Bronchial epithelial cell (primary cell): Measurements from ENCODE around the gene TXK. TPM values are rescaled to one million over a fixed set of nuclear protein-coding genes. Genes with fewer than 3 reads are reported as not detected.
"Not testable (repeated sequence)": the region's sequence is repeated elsewhere in the genome, so short reads cannot be mapped to it uniquely, and the experiment has no call there.

Experiments used
- DNase-seq: peaks from one replicate; pipeline ENCODE4 v3.0.0-alpha.2; 2010; ENCODE audit warnings: low read depth
- FAIRE-seq: peaks from 2 replicates; lab custom pipeline; 2011; peaks lifted over from hg19 to GRCh38; lab: Jason Lieb, UNC
- H3K27me3 ChIP-seq: 2 replicates; pipeline ENCODE4 v1.5.1; 2011; ENCODE audit warnings: low read length; ENCODE audit not compliant: control insufficient read depth, insufficient read depth
- H3K36me3 ChIP-seq: 2 replicates; pipeline ENCODE4 v1.5.1; 2011; ENCODE audit warnings: low read length; ENCODE audit not compliant: control insufficient read depth, insufficient read depth
- H3K4me3 ChIP-seq: 2 replicates; pipeline ENCODE4 v1.5.1; 2011; ENCODE audit warnings: mild to moderate bottlenecking, low read depth, low read length, control low read depth
- total RNA-seq: library from RNA; depleted of rRNA; stranded (reverse); fragments of >200 nt; gene quantifications from 2 replicates; pipeline ENCODE4 v1.2.1, GENCODE V29; 2014
- TF ChIP-seq, protein P1 (sequence below): IDR thresholded peaks from 2 replicates; pipeline ENCODE4 v1.5.1; 2011; ENCODE audit warnings: mild to moderate bottlenecking, moderate library complexity, low read length, control low read depth, inconsistent platforms; ENCODE audit not compliant: insufficient read depth, severe bottlenecking

The TXK gene
- total RNA-seq, 1 donor from 2014 or later = under 0.01 TPM

DNA sequence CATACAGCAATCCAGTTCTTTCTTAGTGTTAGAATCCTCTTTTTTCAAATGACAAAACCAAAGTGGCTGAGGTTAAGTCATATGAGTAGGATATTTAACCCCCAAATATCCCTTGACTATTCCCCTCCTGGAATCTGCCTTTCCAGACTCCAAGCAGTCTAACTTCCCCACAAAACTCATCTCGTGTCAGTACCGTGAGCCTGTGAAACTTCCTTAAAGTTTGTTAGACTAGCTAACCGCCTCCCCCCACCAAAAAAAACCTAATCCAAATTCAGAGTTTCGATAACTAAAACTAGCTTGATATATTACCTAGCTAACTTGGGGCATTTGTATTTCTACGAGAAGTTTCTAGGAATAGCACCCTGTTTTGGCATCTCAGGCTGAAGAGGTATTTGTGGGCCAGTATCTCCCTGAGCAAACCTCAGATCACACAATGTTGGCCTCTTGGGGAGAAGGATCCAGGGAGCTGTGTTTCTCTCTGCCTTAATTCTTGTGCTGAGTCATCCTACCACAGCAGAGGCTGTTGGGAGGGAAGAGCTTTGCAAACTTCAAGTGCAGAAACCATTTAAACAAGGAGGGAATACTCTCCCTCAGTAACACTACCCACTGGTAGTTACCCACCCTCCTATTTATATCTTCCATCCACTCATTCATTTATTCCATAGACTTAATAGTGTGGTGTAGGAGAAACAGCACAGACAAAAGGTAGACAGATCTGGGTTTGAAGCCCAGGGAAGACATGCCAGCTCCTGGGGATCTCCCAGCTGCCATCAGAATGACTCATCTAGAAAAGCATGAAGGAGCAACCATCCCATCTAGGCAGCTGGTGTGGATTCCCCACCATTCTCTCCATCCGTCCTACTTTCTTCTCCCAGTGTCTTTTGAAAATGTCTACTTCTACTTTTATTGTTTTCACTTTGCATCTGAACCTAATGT, 39.3 kb upstream of the TXK start:
- no peaks in the 10 kb centered on the region for H3K27me3 ChIP-seq
- H3K4me3 ChIP-seq = no peak overlapping the region
- DNase-seq (peak; percentile 75), FAIRE-seq (no peak)
- H3K36me3 ChIP-seq = no peaks in the 10 kb centered on the region
- TF ChIP-seq, protein P1, sequence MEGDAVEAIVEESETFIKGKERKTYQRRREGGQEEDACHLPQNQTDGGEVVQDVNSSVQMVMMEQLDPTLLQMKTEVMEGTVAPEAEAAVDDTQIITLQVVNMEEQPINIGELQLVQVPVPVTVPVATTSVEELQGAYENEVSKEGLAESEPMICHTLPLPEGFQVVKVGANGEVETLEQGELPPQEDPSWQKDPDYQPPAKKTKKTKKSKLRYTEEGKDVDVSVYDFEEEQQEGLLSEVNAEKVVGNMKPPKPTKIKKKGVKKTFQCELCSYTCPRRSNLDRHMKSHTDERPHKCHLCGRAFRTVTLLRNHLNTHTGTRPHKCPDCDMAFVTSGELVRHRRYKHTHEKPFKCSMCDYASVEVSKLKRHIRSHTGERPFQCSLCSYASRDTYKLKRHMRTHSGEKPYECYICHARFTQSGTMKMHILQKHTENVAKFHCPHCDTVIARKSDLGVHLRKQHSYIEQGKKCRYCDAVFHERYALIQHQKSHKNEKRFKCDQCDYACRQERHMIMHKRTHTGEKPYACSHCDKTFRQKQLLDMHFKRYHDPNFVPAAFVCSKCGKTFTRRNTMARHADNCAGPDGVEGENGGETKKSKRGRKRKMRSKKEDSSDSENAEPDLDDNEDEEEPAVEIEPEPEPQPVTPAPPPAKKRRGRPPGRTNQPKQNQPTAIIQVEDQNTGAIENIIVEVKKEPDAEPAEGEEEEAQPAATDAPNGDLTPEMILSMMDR = no peak

DNA sequence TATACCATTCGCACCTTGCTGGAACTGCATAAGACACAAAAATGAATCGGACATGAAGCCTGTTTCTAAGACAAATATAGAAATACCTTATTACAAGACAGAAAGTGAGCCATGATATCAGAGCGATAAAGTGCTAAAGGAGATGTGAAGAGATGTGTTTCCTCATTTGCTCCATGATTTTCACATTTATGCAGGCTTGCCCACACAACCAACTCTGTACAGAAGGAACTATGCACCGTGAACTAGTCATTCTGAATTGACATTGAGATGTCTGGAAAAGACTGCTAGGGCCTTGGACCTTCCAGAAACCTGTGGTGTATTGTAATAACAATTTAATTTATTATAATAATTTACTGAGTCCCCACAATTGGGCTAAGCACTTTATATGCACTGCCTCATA, 38.6 kb upstream of the TXK start:
- no peak overlapping the region for H3K4me3 ChIP-seq
- H3K27me3 ChIP-seq = no peaks in the 10 kb centered on the region
- DNase-seq = no peak
- TF ChIP-seq, protein P1 = no peak
- H3K36me3 ChIP-seq = no peaks in the 10 kb centered on the region
- no peak for FAIRE-seq

DNA sequence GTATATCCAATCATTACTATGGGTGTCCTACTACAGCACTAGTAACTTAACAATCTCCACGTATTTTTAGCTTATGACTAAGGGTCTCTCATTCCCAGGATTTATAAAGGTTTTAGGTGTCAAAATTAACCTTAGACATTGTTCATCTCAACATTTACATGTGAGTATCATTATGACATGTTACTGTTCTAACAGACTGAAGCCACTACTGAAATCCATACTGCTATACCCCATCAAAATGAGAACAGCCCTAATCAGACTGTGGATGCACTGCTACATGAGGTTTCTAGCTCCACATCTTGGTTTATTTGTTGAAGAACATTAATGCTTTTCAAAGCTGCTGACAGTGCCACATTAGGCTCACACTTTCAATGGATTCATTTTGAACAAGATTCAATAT, 35.6 kb upstream of the TXK start:
- FAIRE-seq (no peak), DNase-seq (no peak)
- Histone ChIP-seq H3K4me3 (no peak overlapping the region), H3K27me3 (no peaks in the 10 kb centered on the region), H3K36me3 (no peaks in the 10 kb centered on the region)
- TF ChIP-seq, protein P1 = no peak

DNA sequence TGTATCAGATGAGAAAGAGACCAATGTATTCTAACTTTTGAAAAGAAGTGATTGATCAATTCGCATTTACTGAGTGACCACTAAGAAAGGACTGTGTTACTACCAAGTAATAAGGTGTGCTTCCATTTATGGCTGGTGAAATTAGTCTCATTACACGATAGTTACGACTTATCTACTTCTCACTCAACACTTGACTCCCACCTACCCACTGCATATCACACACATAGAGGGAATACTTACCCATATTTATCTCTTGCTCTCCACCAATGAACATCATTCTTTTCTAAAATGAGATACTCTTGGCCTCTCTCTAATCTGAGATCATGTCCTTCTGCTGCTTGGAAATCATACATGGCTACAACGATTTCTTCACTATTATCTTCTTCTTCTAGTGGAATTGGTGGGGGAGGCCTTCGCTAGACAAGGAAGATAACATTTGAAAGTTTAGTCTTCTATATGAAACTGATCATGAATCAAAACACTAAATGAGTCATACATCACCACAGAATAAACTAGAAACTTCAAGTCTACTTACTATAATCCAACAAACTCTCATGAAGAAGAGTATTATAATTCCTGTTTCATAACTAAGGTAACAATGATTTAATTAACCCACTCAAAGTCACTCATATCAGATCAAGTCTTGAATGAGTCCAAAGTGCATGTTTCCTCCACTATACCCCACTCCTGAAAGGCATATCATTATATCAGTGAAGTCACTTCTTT, 33.7 kb upstream of the TXK start:
- no peak for FAIRE-seq
- Histone ChIP-seq H3K27me3 (no peaks in the 10 kb centered on the region), H3K36me3 (no peaks in the 10 kb centered on the region), H3K4me3 (no peak overlapping the region)
- TF ChIP-seq, protein P1 = no peak
- DNase-seq = peak; percentile 12

DNA sequence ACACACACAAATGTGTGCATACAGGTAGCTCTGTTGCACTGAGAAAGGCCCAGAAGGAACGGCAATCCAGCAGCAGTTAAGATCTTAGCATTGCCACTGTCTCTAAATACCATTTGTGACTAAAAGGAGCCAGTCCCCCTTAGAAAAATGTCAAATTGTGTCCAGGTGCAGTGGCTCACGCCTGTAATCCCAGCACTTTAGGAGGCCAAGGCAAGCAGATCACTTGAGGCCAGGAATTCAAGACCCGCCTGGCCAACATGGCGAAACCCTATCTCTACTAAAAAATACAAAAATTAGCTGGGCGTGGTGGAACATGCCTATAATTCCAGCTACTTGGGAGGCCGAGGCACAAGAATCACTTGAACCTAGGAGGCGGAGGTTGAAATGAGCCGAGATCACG, 30.5 kb upstream of the TXK start:
- FAIRE-seq, DNase-seq, H3K36me3 ChIP-seq, H3K4me3 ChIP-seq, H3K27me3 ChIP-seq: not testable (repeated sequence)

DNA sequence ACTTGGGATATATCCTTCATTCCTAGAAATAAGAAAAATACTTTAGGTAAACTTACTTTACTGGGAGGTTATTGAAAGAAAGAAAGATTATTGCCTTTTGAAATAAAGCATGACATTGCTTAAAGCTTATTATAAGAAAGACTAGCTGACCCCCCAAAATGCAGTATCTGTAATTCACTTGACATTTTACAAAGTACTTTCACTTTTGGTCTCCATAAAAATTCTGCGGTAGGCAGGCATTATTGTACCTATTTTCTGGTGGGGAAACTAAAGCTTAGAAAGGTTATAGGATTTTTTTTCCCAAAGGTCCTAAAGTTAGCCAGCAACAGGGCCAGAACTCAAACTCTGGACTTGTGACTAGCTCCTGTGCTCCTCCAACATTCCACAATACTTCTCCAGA, 29.7 kb upstream of the TXK start:
- no peaks in the 10 kb centered on the region for H3K27me3 ChIP-seq
- DNase-seq (no peak), FAIRE-seq (no peak)
- TF ChIP-seq, protein P1 = no peak
- no peaks in the 10 kb centered on the region for H3K36me3 ChIP-seq
- H3K4me3 ChIP-seq = no peak overlapping the region
